GM19467 (cell line): ENCODE results near the gene COPZ1.

ENCODE experiments used
- ATAC-seq: cut with Tn5 transposase; IDR thresholded peaks from one replicate; pipeline ENCODE4 v1.9.1; 2021; ENCODE audit warnings: mild to moderate bottlenecking, moderate library complexity; ENCODE audit not compliant: unreplicated experiment

The COPZ1 gene

GRCh38 chr12:54374562-54375258, 49.8 kb downstream of the COPZ1 start:
- no peak for ATAC-seq

- no peak for ATAC-seq
Measured at GRCh38 chr12:54375259-54375579, 50.3 kb downstream of the COPZ1 start.

- ATAC-seq = no peak
Measured at GRCh38 chr12:54376596-54376995, 51.7 kb downstream of the COPZ1 start.

GRCh38 chr12:54377007-54377406, 52.1 kb downstream of the COPZ1 start:
- no peak for ATAC-seq

GRCh38 chr12:54377797-54378515, 53.0 kb downstream of the COPZ1 start:
- no peak for ATAC-seq

- no peak for ATAC-seq
Measured at GRCh38 chr12:54378796-54379397, 54.0 kb downstream of the COPZ1 start.

GRCh38 chr12:54379398-54380201, 54.7 kb downstream of the COPZ1 start:
- ATAC-seq = peak; percentile 68

GRCh38 chr12:54381136-54381535, 56.2 kb downstream of the COPZ1 start:
- ATAC-seq = no peak

- ATAC-seq = no peak
Measured at GRCh38 chr12:54383041-54383609, 58.2 kb downstream of the COPZ1 start.

GRCh38 chr12:54384591-54385041, 59.7 kb downstream of the COPZ1 start, which contains the start of gene ZNF385A:
ZNF385A (minus strand) TSS chr12:54384733; CDS start chr12:54384514, 219 bp downstream.
- no peak for ATAC-seq

GRCh38 chr12:54385251-54385914, 60.5 kb downstream of the COPZ1 start:
- peak; percentile 48 for ATAC-seq

GRCh38 chr12:54386403-54387113, 61.6 kb downstream of the COPZ1 start:
- no peak for ATAC-seq

- ATAC-seq = no peak
Measured at GRCh38 chr12:54387114-54387467, 62.2 kb downstream of the COPZ1 start.

- ATAC-seq = no peak
Measured at GRCh38 chr12:54388237-54389133, 63.6 kb downstream of the COPZ1 start.

- no peak for ATAC-seq
Measured at GRCh38 chr12:54389134-54389508, 64.2 kb downstream of the COPZ1 start.

- ATAC-seq = no peak
Measured at GRCh38 chr12:54389607-54390175, 64.8 kb downstream of the COPZ1 start.

- no peak for ATAC-seq
Measured at GRCh38 chr12:54390176-54390667, 65.3 kb downstream of the COPZ1 start.
